Measurements from ENCODE around the gene ATXN1.

DNA sequence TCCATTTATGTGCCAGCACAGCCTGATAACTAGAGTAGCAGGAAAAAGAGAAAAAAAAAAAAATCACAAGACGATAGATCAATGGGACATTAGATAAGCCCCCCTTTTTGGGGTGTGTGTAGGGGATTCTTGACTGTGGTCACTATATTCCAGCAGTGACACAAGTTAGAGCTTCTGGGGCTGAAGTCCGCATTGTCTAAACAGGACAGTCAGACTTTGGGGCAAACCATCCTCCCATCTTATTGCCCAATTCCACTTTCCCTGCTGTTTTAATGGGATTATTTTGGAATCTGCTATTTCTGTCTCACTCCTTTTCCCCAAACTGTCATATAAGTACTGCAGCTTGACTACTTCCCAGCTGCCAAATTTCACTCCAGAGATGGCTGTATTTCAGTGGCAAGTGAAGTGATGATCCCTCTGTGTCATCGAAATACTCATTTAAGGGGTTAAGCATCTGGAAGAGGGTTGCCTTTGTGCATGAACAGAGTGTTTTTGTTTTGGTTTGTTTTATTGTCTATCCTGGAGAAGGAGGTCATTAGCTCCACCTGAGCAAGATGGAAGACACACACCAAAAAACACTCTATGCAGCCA lies 182.5 kb downstream of the ATXN1 start:
- TF ChIP-seq, protein P1, sequence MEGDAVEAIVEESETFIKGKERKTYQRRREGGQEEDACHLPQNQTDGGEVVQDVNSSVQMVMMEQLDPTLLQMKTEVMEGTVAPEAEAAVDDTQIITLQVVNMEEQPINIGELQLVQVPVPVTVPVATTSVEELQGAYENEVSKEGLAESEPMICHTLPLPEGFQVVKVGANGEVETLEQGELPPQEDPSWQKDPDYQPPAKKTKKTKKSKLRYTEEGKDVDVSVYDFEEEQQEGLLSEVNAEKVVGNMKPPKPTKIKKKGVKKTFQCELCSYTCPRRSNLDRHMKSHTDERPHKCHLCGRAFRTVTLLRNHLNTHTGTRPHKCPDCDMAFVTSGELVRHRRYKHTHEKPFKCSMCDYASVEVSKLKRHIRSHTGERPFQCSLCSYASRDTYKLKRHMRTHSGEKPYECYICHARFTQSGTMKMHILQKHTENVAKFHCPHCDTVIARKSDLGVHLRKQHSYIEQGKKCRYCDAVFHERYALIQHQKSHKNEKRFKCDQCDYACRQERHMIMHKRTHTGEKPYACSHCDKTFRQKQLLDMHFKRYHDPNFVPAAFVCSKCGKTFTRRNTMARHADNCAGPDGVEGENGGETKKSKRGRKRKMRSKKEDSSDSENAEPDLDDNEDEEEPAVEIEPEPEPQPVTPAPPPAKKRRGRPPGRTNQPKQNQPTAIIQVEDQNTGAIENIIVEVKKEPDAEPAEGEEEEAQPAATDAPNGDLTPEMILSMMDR (optimal IDR thresholded peaks at IDR 0.05 in 1 of 3, IDR thresholded peaks at IDR 0.05 in 1 of 3, conservative IDR thresholded peaks at IDR 0.05 in 1 of 3; ENCODE audit: extremely low read depth in 1 of 3, insufficient read depth in 2 of 3, low read length in 3 of 3): no peak
- TF ChIP-seq EZH2 (IDR thresholded peaks at IDR 0.05; ENCODE audit: low read length): no peak

Measured in keratinocyte (primary cell).